ENCODE measurements around the gene NBEA. TPM values are rescaled to one million over a fixed set of nuclear protein-coding genes. Genes with fewer than 3 reads are reported as not detected.

Gene NBEA
- polyA plus RNA-seq, 3 donors: 16.4 to 19.2 (median 17.8) TPM

DNA sequence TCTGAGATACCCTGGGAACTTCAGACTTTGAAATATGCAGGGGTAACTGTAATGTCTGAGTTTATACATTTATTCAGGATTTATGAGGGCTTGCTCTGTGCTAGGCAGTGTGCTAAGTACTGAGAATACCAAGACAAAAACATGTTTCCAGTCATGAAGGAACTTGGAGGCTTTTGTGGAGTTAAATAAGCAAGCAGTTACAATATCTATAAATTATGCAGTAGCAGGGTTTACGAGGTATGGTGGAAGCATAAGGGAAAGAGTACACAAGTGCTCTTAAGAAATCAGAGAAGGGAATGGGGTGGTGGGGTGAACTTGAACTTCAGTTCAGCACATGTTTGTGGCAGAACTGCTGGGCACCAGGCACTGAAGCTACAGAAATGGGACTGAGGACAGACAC is 506.4 kb downstream of the NBEA start:
- peak in 6 of 11 donors; percentile 19 to 52 (median 36) for DNase-seq (ENCODE audit: extremely low read depth in 1 of 11, low read depth in 9 of 11, low spot score in 4 of 11)

DNA sequence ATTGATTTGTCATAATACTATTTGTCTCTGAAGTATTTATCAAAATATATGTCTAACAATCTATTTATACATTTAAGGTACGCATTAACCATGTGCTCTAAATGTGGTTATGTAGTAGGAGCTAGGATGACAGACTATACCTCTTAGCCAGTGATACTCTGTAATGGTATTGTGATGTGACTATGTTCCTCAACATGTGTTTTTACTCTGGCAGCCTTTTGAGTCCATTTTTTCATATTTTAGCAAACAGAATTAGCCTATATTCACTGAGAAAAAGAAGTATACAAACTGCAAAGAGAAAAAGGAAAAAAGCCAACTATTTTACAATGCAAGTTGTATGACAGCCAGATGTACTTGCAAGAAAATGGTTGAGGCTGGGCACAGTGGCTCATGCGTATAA is 507.8 kb downstream of the NBEA start:
- no peak for DNase-seq (ENCODE audit: extremely low read depth in 1 of 11, low read depth in 9 of 11, low spot score in 4 of 11)

DNA sequence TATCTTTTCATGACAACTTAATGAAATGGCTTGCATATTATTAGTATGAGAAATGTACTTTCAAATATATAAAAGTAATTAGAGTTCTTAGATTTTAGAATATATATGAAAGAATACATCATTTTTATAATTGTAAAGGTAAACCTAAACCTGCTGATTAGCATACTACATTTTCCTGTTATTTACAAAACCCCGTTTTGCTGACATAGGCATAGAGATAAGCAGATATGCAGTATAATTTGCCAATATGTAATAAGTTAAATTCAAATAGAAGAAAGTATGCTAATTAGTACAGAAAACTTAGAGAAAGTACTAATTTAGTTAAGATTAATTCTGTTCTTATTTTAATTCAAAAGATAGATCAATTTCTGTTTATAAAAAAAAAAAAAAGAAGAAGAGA is 513.0 kb downstream of the NBEA start:
- DNase-seq (ENCODE audit: extremely low read depth in 1 of 11, low read depth in 9 of 11, low spot score in 4 of 11): no peak

DNA sequence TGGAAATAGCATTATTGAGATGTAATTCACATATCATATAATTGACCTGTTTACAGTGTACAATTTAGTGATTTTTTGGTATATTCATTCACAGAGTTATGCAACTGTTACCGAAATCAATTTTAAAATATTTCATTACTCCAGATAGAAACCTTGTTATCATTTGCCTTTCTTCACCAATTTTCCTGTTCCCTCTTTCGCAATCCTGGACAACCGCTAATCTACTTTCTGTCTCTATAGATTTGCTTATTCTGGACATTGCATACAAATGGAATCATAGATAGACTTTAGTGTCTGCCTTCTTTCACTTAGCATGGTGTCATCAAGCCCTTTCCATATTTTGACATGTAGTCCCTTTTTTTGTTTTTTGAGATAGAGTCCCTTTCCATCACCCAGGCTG is 515.2 kb downstream of the NBEA start:
- DNase-seq (ENCODE audit: extremely low read depth in 1 of 11, low read depth in 9 of 11, low spot score in 4 of 11): no peak

DNA sequence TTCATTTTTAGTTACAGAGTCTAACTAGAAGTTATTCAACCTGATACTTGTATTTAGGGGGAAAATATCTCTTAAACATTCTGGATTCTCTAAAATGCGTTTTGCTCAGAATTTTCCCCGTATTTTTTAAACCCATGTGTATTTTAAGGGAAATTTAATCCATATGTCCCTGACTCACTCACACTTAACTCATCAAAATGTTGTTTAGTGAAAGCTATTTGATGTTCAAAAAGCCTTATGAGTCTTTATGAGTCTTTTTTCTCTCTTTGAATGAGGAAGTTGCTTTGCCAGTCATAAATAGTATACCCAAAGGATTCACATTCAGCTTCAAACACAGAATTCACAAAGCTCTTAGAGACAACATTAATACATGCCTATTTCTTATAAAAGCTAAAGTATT is 518.0 kb downstream of the NBEA start:
- no peak for DNase-seq (ENCODE audit: extremely low read depth in 1 of 11, low read depth in 9 of 11, low spot score in 4 of 11)

DNA sequence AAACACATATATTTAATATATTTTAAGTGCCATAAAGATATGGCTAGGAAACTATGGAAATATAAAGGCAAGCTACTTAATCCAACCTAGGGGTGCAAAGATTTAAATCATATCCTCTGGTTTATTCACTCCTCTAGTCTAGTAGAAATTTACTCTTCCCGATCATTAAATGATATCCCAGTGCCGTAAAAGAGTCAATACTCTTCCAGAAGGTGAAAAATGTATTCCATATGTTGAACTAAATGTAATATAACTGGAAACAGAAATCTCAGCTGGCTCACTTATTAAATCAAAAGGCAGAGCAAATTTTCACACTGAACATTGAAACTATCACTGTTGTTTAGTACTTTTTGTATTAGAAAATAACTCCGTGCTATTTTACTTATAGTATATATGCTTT is 523.3 kb downstream of the NBEA start:
- no peak for DNase-seq (ENCODE audit: extremely low read depth in 1 of 11, low read depth in 9 of 11, low spot score in 4 of 11)

DNA sequence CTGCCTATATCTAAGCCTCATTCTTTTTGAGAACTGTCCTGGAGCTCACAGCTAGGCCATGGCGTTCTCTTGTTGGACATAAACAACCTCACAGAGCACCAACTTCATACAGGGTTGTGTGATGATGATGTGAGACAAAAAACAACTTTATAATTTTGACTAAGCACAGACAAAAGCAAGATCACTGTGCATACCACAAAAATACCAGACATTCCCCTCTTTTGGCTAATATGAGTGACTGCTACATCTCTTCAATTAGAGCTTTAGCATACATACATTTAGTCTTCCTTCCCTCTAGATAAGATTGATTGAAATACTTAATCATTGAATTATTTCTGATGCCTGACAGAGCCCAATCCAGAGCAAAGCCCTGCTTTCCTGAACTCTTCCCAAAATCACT is 526.1 kb downstream of the NBEA start:
- DNase-seq (ENCODE audit: extremely low read depth in 1 of 11, low read depth in 9 of 11, low spot score in 4 of 11): no peak

DNA sequence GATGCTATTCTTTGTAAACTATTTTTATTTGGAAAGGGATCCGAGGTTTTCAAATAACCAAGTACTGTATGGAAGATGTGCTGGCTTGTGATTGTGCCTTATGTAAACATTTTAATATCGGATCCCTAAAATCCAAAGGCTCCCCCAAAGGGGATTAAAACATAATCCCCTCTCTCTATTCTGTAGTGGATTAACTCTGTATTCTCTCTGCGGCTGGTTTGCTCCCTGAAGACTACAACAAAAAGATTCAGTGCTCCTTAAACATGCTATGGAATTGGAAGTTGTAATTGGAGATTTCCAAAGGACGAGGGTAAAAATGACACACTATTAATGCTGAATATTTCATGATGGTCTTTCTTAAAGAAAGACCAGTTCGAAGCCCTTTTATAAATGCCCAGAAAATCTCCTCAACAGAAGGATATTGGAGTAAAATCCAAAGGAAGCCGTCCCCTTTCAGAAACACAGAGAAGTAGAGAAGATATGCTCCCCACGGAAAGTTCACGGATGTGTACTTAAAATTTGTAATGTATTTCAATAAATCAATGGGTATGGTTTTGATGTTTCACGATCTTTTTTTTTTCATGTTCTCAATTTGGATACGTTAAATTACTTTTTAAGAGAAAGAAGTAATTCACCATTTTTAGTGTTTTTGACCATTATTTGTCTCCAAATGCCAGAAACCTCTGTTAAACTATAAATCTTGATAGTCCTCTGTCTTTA is 527.9 kb downstream of the NBEA start:
- no peak for DNase-seq (ENCODE audit: extremely low read depth in 1 of 11, low read depth in 9 of 11, low spot score in 4 of 11)

DNA sequence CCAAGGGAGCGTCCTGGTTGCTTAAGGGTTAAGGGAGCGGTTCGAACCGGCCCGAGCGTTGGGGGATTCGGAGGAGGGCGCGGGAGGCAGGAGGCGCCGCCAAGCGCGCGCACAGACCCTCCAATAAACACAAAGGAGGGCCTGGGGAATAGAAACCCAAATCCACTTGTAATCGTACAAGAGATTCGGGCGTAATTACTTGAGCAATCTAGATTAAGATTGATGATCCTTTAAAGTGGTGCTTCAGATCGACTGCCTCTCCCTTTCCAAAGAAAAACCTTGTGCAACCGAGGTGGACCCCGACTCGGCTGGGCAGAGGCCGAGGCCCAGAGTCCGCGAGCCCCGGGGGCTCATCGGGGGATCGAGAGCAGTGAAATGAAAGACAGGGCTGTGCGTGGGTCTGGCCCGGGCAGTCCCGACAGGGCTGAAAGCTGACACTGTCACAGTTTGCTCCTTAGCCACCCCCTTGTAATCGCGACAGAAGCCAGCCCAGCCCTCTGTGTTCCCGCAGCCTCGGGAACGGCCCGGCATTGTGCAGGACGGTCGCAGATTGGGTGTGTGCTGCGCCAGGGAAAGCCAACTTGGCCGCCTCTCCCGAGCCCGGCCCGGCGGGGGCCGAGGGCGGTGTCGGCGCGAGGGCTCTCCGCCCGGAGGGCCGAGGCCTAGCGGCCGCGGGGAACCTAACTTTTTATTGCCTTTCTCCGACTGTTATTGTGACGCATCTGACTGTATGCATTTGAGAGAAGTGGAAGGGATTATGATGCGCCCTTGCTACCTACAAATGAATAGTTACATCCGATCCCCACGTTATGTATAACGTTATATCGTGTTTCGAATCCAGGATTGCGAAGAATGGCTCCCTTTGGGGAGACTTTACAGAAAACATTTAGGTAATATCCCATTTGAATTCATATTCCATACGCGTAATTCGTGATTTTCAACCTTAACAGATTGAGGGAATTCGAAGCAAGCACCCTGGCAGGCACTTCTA is 528.9 kb downstream of the NBEA start:
- DNase-seq (ENCODE audit: extremely low read depth in 1 of 11, low read depth in 9 of 11, low spot score in 4 of 11): peak in 1 of 11 donors; percentile 49

DNA sequence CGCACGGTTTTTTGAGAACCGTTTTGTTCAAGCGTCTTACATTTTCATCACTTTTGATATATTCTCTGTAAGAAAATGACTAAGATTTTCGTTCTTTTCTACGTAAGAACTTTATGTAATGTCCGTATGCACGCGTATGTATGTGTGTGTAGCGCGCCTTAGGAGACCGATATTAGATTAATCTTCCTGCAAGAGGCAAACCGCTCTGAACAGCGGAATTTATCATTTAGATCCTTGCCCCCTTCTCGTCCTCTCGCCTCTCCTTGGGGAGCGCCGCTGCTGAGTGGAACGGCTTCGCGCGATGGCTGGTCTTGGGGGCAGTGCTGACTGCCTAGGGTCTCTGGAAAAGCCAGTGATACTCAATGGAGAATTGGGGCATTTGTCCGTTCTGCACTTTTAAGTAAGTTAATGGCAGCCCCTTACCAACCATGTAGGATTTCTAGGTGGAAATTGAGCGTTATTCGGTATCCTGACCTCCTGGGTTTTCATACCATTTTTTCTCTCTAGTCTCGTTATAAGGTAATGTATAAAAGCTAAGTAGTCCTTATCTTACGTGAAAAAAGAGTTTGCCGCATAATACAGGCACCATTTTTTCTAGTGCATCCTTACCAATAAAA is 529.7 kb downstream of the NBEA start:
- DNase-seq (ENCODE audit: extremely low read depth in 1 of 11, low read depth in 9 of 11, low spot score in 4 of 11): peak in 1 of 11 donors; percentile 20

DNA sequence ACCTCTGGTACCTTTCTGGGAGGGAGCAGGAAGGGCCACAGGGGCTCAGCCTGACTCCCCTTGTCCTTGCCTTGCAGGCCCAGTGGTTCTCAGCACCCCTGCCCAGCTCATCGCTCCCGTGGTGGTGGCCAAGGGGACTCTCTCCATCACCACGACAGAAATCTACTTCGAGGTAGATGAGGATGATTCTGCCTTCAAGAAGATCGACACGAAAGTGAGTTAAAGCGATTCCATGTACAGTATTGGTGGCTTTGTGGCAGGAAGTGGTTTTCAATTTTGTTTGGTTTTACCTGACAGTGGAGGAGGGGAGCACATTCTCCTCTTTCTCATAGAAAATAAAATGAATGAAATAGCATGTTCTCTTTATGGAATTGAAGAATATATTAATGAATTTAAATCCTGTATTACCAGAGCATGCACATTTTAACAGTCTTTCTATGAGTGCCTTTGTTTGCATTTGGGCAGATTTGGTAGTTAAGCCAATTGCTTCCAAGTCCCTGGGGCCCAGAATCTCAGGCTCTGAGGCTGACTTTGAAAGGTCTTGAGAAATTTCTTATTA is 530.3 kb downstream of the NBEA start:
- DNase-seq (ENCODE audit: extremely low read depth in 1 of 11, low read depth in 9 of 11, low spot score in 4 of 11): no peak

DNA sequence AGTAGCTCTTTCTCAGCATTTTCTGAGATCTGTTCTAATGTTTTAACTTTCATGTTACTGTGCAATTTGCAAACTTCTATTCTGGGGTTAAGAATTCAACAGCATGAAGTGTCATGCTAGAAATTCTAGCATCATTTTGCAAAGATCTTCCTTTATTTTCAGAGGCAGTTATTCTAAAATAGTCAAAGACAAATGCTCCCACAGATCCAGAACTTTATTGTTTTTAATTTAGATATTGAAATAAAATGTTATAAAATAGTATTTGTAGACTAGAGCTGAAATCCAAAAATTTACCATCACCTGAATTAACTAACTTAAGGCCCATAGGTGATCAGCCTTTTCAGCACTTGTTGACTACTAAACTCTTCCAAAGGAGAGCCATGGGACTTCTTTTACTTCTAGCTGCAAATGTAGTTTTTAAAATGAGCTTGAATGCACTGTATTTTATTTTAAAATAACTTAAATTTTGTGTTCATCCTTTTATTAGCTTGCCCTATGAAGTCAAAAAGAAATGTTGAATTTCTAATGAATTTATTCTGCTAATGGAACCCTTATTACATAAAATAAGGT is 531.2 kb downstream of the NBEA start:
- DNase-seq (ENCODE audit: extremely low read depth in 1 of 11, low read depth in 9 of 11, low spot score in 4 of 11): peak in 1 of 11 donors; percentile 7

DNA sequence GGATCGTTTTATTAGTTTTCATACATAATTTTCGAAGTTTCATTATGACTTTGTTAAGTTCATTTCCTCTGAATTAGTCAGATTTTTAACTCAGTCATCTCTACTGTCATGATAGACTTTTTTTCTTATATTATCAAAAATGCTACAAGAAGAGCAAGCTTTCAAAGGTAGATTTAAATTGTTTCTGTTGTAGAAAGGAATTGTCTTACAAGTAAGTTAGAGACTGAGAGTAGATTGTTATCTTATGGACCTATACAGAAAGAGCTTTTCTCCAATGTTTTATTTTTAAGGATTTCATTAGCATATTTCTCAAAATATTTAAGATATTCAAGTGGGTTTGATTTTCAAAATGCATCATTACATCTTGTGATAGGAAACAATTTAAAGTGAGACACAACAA is 531.7 kb downstream of the NBEA start:
- peak in 1 of 11 donors; percentile 9 for DNase-seq (ENCODE audit: extremely low read depth in 1 of 11, low read depth in 9 of 11, low spot score in 4 of 11)

DNA sequence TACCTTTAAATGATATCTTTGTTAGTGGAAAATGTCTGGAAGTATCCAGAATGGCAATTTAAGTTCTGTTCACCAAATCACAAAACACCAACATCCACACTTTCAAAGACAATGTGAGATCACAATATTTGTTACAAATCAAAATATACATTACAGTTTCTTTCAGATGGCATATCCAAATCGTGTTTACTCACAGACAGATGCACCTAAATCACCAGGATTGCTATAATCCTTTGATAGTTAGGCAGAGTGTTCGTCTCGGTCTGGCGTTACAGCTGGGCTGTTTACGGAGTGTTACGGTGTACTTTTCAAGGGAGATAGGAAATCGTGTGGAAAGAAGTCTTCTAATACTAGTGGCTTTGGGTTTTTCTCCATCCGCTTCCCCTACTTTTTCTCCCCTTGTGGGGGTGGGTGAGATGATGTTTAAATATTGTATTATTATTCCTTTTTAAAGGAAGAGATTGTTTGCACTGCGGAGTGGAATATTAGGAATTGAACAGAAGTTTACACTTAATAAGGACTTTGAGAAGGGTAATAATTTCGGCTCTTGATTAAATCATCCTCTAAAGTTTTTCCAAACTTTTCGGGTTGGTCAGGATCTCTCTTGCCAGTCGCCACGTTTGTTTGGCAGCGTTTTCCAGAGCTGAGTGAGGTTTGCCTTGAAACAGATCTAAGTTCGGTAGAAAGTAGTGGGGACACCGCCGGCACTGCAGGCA is 532.6 kb downstream of the NBEA start:
- DNase-seq (ENCODE audit: extremely low read depth in 1 of 11, low read depth in 9 of 11, low spot score in 4 of 11): peak in 1 of 11 donors; percentile 47

DNA sequence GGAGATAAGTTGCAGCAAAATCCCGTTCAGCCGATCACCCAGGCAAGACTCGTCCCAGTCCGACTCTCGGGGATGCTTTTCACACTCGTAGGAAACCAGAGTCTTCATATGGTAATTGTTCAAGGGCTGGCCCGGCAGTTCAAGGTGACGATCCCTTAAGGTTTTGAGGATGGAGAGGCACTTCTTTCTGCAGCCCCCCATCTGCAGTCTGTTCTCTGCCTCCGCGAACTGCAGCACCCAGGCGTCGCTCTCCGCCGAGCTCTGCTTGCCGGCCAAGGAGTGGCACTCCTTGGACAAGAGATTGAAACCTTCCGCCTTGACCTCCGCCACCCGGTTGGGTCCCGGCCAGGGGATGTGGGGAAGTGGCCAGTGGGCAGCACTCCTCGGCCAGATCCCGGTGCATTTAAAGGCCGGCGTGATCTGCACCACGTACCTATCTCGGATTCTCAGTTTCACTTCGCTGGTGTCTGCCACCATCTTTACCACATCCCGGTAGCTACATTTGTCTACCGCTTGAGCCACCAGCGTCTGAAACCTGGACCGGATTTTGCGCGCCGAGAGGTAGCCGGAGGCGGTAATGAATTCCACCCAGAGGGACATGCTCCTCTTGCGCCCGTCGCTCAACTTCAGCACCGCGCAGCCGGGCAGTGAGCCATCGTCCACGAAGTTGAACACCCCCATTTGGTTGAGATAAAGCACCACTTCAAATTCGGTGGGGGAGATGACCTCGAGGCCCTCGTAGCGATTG is 533.3 kb downstream of the NBEA start:
- peak in 1 of 11 donors; percentile 38 for DNase-seq (ENCODE audit: extremely low read depth in 1 of 11, low read depth in 9 of 11, low spot score in 4 of 11)

DNA sequence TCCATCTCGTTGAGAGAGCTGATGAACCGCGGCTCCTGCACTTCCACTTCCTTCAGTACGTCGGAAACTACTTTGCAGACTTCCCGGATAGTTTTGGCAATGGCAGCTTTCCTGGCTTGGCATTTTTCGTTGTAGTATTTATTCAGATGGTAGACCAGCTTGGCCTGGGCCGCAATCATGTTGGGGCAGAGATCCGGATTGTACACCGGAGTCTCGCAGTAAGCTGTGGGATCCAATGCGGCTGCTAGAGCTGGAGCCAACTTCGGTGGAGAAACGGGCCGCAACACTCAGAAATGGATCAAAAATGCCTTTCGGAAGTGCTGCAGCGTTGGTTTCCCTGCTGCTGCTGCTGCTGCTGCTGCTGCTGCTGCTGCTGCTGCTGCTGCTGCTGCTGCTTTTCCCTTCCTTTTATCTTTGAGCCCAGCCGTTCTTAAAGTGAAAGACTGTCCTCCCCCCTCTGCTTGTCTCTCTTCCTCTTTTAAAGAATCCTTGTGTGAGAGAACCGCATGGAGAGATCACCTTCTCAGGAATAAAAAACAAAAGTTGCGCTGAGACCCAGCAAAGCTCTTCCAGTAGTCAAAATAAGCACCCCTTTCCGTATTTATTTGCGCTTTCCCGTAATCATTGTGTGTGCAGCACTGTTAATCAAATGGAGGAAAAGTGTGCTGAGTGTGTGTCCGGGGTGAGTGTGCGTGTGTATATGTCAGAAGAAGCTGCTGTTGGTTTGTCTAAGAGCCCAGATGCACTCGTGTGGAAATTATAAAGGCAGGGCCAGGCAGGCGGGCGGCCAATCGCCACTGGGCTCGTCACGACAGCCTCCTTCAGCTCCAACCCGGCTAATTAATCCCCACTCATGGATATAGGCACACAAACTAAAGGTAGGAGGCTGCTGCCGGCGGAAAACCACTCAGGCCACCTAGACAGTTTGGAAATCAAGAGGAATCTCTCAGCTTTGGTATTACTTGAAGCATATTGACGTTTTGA is 534.2 kb downstream of the NBEA start, which contains the start of gene MAB21L1:
TSS of gene MAB21L1 (minus strand) at position 730 of the 984 bp plus-strand sequence. CDS start at position 179, 551 bp downstream.
- peak in 1 of 11 donors; percentile 35 for DNase-seq (ENCODE audit: extremely low read depth in 1 of 11, low read depth in 9 of 11, low spot score in 4 of 11)

All from renal cortex interstitium (tissue), 11 donors.